ENCODE data around the gene PJVK.

DNA sequence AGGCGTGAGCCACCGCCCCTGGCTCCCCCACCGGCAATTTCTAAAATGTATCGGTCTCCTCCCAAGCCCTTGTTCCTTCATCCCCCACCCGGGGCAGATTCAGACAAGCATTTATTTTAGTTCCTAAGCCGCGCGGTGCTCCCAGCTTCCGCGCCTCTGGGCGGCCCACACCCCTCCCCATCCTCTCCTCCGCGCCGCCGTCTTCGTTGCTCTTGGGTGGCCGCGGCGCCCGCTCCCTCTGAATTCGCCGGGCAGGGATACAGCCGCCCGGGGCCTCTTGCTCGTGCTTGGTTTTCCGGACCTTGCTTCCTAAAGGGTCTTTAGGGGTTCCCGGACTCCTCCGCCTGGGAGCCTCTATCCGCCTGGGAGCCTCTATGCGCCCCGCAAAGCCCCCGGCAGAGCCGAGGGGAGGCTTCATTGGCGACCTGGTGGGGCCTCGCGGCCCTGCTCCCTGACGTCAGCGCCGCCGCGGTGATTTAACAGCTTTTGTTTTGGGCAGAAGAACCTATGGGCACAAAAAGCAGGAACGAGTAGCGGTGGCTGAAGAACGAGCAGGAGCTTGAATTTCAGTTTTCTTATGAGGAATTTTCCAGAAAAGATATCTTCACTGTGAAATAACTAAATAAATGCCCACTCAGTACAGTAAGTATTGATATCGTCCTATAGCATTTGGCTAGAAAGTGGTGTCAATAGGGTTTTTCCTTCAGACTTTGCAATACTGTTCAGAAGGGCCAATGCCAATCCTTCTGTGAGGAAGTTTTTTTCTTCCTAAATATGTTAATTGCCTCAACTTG is 37.5 kb upstream of the PJVK start:
- no peak for TF ChIP-seq KMT2A (CRISPR knock-in tag; IDR thresholded peaks at IDR 0.05)
- peak; percentile 48; the same call in 1 of the 2 replicates for TF ChIP-seq MTA1 (CRISPR knock-in tag; IDR thresholded peaks at IDR 0.05; ENCODE audit: borderline replicate concordance)
- TF ChIP-seq ATF3 (CRISPR knock-in tag; IDR thresholded peaks at IDR 0.05) = no peak
- TF ChIP-seq SP1 (IDR thresholded peaks at IDR 0.05) = no peak
- TF ChIP-seq SP1 (CRISPR knock-in tag; IDR thresholded peaks at IDR 0.05) = no peak
- TF ChIP-seq USF2 (IDR thresholded peaks at IDR 0.05; ENCODE audit: low read depth, low read length) = no peak
- no peak for TF ChIP-seq USF2 (CRISPR knock-in tag; IDR thresholded peaks at IDR 0.05; ENCODE audit: borderline replicate concordance)
- no peak for TF ChIP-seq FOXJ3 (CRISPR knock-in tag; IDR thresholded peaks at IDR 0.05; ENCODE audit: borderline replicate concordance)
- TF ChIP-seq, protein P1, sequence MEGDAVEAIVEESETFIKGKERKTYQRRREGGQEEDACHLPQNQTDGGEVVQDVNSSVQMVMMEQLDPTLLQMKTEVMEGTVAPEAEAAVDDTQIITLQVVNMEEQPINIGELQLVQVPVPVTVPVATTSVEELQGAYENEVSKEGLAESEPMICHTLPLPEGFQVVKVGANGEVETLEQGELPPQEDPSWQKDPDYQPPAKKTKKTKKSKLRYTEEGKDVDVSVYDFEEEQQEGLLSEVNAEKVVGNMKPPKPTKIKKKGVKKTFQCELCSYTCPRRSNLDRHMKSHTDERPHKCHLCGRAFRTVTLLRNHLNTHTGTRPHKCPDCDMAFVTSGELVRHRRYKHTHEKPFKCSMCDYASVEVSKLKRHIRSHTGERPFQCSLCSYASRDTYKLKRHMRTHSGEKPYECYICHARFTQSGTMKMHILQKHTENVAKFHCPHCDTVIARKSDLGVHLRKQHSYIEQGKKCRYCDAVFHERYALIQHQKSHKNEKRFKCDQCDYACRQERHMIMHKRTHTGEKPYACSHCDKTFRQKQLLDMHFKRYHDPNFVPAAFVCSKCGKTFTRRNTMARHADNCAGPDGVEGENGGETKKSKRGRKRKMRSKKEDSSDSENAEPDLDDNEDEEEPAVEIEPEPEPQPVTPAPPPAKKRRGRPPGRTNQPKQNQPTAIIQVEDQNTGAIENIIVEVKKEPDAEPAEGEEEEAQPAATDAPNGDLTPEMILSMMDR (CRISPR knock-in tag; IDR thresholded peaks at IDR 0.05) = no peak; the same call in 1 of the 2 replicates
- no peak for TF ChIP-seq NPAS2 (CRISPR knock-in tag; IDR thresholded peaks at IDR 0.05; ENCODE audit: borderline replicate concordance)
- TF ChIP-seq, protein P2, sequence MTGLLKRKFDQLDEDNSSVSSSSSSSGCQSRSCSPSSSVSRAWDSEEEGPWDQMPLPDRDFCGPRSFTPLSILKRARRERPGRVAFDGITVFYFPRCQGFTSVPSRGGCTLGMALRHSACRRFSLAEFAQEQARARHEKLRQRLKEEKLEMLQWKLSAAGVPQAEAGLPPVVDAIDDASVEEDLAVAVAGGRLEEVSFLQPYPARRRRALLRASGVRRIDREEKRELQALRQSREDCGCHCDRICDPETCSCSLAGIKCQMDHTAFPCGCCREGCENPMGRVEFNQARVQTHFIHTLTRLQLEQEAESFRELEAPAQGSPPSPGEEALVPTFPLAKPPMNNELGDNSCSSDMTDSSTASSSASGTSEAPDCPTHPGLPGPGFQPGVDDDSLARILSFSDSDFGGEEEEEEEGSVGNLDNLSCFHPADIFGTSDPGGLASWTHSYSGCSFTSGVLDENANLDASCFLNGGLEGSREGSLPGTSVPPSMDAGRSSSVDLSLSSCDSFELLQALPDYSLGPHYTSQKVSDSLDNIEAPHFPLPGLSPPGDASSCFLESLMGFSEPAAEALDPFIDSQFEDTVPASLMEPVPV (CRISPR knock-in tag; IDR thresholded peaks at IDR 0.05) = peak; percentile 17; the same call in 1 of the 2 replicates
- no peak for TF ChIP-seq PRDM15 (CRISPR knock-in tag; IDR thresholded peaks at IDR 0.05)
- TF ChIP-seq, protein P3, sequence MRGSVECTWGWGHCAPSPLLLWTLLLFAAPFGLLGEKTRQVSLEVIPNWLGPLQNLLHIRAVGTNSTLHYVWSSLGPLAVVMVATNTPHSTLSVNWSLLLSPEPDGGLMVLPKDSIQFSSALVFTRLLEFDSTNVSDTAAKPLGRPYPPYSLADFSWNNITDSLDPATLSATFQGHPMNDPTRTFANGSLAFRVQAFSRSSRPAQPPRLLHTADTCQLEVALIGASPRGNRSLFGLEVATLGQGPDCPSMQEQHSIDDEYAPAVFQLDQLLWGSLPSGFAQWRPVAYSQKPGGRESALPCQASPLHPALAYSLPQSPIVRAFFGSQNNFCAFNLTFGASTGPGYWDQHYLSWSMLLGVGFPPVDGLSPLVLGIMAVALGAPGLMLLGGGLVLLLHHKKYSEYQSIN (CRISPR knock-in tag; IDR thresholded peaks at IDR 0.05; ENCODE audit: borderline replicate concordance) = no peak
- peak; percentile 39; the same call in 1 of the 2 replicates for TF ChIP-seq ARHGAP35 (CRISPR knock-in tag; IDR thresholded peaks at IDR 0.05; ENCODE audit: borderline replicate concordance)
- no peak for TF ChIP-seq RARA (CRISPR knock-in tag; IDR thresholded peaks at IDR 0.05)
- TF ChIP-seq, protein P4, sequence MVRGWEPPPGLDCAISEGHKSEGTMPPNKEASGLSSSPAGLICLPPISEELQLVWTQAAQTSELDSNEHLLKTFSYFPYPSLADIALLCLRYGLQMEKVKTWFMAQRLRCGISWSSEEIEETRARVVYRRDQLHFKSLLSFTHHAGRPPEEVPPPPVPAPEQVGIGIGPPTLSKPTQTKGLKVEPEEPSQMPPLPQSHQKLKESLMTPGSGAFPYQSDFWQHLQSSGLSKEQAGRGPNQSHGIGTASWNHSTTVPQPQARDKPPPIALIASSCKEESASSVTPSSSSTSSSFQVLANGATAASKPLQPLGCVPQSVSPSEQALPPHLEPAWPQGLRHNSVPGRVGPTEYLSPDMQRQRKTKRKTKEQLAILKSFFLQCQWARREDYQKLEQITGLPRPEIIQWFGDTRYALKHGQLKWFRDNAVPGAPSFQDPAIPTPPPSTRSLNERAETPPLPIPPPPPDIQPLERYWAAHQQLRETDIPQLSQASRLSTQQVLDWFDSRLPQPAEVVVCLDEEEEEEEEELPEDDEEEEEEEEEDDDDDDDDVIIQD (CRISPR knock-in tag; IDR thresholded peaks at IDR 0.05; ENCODE audit: low read depth) = no peak
